Karpas-422 (cell line): Measurements from ENCODE around the gene FAHD1. TPM values are rescaled to one million over a fixed set of nuclear protein-coding genes. Genes with fewer than 3 reads are reported as not detected.
"Not testable (repeated sequence)": the region's sequence is repeated elsewhere in the genome, so short reads cannot be mapped to it uniquely, and the experiment has no call there.

Experiments
- DNase-seq: peaks from one replicate; pipeline ENCODE4 v3.0.0-alpha.2; 2015
- H2AFZ ChIP-seq: fragments of 200-600 bp; sonication (generic); 2 replicates; pipeline ENCODE4 v1.6.1; 2014; ENCODE audit warnings: antibody characterized with exemption, low read length, mixed read lengths
- H3K27ac ChIP-seq: fragments of 200-600 bp; sonication (generic); 2 replicates; pipeline ENCODE4 v1.5.1; 2014; ENCODE audit warnings: mild to moderate bottlenecking, low read length, moderate library complexity
- H3K27me3 ChIP-seq: fragments of 200-600 bp; sonication (generic); 2 replicates; pipeline ENCODE4 v1.6.1; 2014; ENCODE audit warnings: low read length, mixed read lengths
- H3K36me3 ChIP-seq: fragments of 200-600 bp; sonication (generic); 2 replicates; pipeline ENCODE4 v1.6.1; 2014; ENCODE audit warnings: low read length, mixed read lengths; ENCODE audit not compliant: insufficient read depth
- H3K4me1 ChIP-seq: fragments of 200-600 bp; sonication (generic); 2 replicates; pipeline ENCODE4 v1.6.1; 2014; ENCODE audit warnings: mild to moderate bottlenecking, low read length, mixed read lengths
- H3K4me2 ChIP-seq: fragments of 200-600 bp; sonication (generic); 2 replicates; pipeline ENCODE4 v1.6.1; 2014; ENCODE audit warnings: low read length, low read depth, mild to moderate bottlenecking; ENCODE audit not compliant: poor library complexity, severe bottlenecking
- H3K4me3 ChIP-seq: fragments of 200-600 bp; sonication (generic); 2 replicates; pipeline ENCODE4 v1.5.1; 2014; ENCODE audit warnings: mild to moderate bottlenecking, antibody characterized with exemption, low read length, mixed read lengths
- H3K79me2 ChIP-seq: fragments of 200-600 bp; sonication (generic); 2 replicates; pipeline ENCODE4 v1.6.1; 2014; ENCODE audit warnings: mild to moderate bottlenecking, low read length, mixed read lengths
- H3K9ac ChIP-seq: fragments of 200-600 bp; sonication (generic); 2 replicates; pipeline ENCODE4 v1.6.0; 2014; ENCODE audit warnings: low read length
- H3K9me2 ChIP-seq: fragments of 200-600 bp; sonication (generic), shearing (Covaris generic); replicated peaks from 2 replicates; pipeline ENCODE4 v1.6.0; 2014; ENCODE audit warnings: mild to moderate bottlenecking, low read length, moderate library complexity; ENCODE audit not compliant: insufficient read depth
- H3K9me3 ChIP-seq: fragments of 300-700, 200-600 bp; sonication (generic); 2 replicates; pipeline ENCODE4 v1.6.1; 2014; ENCODE audit warnings: low read length, mixed read lengths
- H4K20me1 ChIP-seq: fragments of 200-600 bp; sonication (generic); 2 replicates; pipeline ENCODE4 v1.6.1; 2014; ENCODE audit warnings: mild to moderate bottlenecking, antibody characterized with exemption, low read length, low read depth; ENCODE audit not compliant: insufficient read depth
- total RNA-seq: library from RNA; depleted of rRNA; stranded (reverse); fragments of >200 nt; shearing (Covaris generic); gene quantifications from 2 replicates; pipeline ENCODE4 v1.2.3, GENCODE V29; 2014; ENCODE audit warnings: low replicate concordance

FAHD1 gene
- total RNA-seq, 1 experiment from 2014 or later = 12.6 TPM

GRCh38 chr16:1791943-1792812, 34.8 kb upstream of the FAHD1 start:
- H2AFZ ChIP-seq = no peak overlapping the region
- no peak overlapping the region for H3K4me3 ChIP-seq
- no peaks in the 10 kb centered on the region for H3K9me2 ChIP-seq
- no peaks in the 10 kb centered on the region for H3K4me1 ChIP-seq
- H3K9ac ChIP-seq = no peak overlapping the region
- H3K79me2 ChIP-seq = no peaks in the 10 kb centered on the region
- H3K4me2 ChIP-seq = no peak overlapping the region
- no peaks in the 10 kb centered on the region for H3K27me3 ChIP-seq
- no peaks in the 10 kb centered on the region for H3K36me3 ChIP-seq
- H4K20me1 ChIP-seq = no peaks in the 10 kb centered on the region
- H3K9me3 ChIP-seq = no peaks in the 10 kb centered on the region
- DNase-seq = no peak
- no peak overlapping the region for H3K27ac ChIP-seq

GRCh38 chr16:1792836-1793577, 34.0 kb upstream of the FAHD1 start:
- H3K27ac ChIP-seq = no peak overlapping the region
- H3K27me3 ChIP-seq = no peaks in the 10 kb centered on the region
- H3K9ac ChIP-seq = no peak overlapping the region
- H3K36me3 ChIP-seq = no peaks in the 10 kb centered on the region
- no peaks in the 10 kb centered on the region for H3K79me2 ChIP-seq
- DNase-seq = no peak
- no peaks in the 10 kb centered on the region for H4K20me1 ChIP-seq
- H2AFZ ChIP-seq = no peak overlapping the region
- no peak overlapping the region for H3K4me2 ChIP-seq
- no peaks in the 10 kb centered on the region for H3K9me3 ChIP-seq
- H3K9me2 ChIP-seq = no peaks in the 10 kb centered on the region
- no peak overlapping the region for H3K4me3 ChIP-seq
- H3K4me1 ChIP-seq = no peaks in the 10 kb centered on the region

GRCh38 chr16:1793578-1794220, 33.3 kb upstream of the FAHD1 start, which contains the start of gene IGFALS:
IGFALS (minus strand) TSS chr16:1793705; CDS start chr16:1793652, 53 bp downstream.
- no peak within 1 kb of the TSS for H3K9ac ChIP-seq
- H3K4me2 ChIP-seq = no peak within 1 kb of the TSS
- H2AFZ ChIP-seq = no peak within 1 kb of the TSS
- H3K36me3 ChIP-seq = no peaks in the 10 kb centered on the region
- no peaks in the 10 kb centered on the region for H3K9me2 ChIP-seq
- H3K4me3 ChIP-seq = no peak within 1 kb of the TSS
- no peaks in the 10 kb centered on the region for H4K20me1 ChIP-seq
- no peaks in the 10 kb centered on the region for H3K9me3 ChIP-seq
- H3K27ac ChIP-seq = no peak within 1 kb of the TSS
- no peaks in the 10 kb centered on the region for H3K79me2 ChIP-seq
- no peaks in the 10 kb centered on the region for H3K27me3 ChIP-seq
- no peak for DNase-seq
- H3K4me1 ChIP-seq = no peaks in the 10 kb centered on the region

GRCh38 chr16:1794221-1794871, 32.7 kb upstream of the FAHD1 start:
- Histone ChIP-seq H3K9me3 (no peaks in the 10 kb centered on the region; the same call in 1 of the 2 replicates), H3K4me3 (no peak overlapping the region), H3K4me2 (no peak overlapping the region), H4K20me1 (no peaks in the 10 kb centered on the region), H3K4me1 (no peaks in the 10 kb centered on the region), H3K27me3 (no peaks in the 10 kb centered on the region), H3K36me3 (no peaks in the 10 kb centered on the region), H3K79me2 (no peaks in the 10 kb centered on the region), H2AFZ (no peak overlapping the region), H3K9me2 (no peaks in the 10 kb centered on the region), H3K9ac (no peak overlapping the region), H3K27ac (no peak overlapping the region)
- DNase-seq = no peak

GRCh38 chr16:1794908-1795666, 31.9 kb upstream of the FAHD1 start:
- H3K9ac ChIP-seq = no peak overlapping the region

GRCh38 chr16:1799263-1799662, 27.7 kb upstream of the FAHD1 start:
- DNase-seq = not testable (repeated sequence)

More at GRCh38 chr16:1794908-1795666, 31.9 kb upstream of the FAHD1 start:
- Histone ChIP-seq H3K36me3 (no peaks in the 10 kb centered on the region), H2AFZ (no peak overlapping the region), H3K4me1 (no peaks in the 10 kb centered on the region), H4K20me1 (no peaks in the 10 kb centered on the region), H3K4me3 (no peak overlapping the region), H3K9me2 (no peaks in the 10 kb centered on the region), H3K9me3 (peaks cover 3% of the 10 kb centered on the region; the same call in 1 of the 2 replicates), H3K27ac (no peak overlapping the region), H3K27me3 (no peaks in the 10 kb centered on the region), H3K4me2 (no peak overlapping the region), H3K79me2 (no peaks in the 10 kb centered on the region)
- no peak for DNase-seq

GRCh38 chr16:1800701-1801100, 26.3 kb upstream of the FAHD1 start:
- H3K9me2 ChIP-seq = no peaks in the 10 kb centered on the region
- H3K9me3 ChIP-seq = peaks cover 3% of the 10 kb centered on the region; the same call in 1 of the 2 replicates
- H3K27ac ChIP-seq = no peak overlapping the region
- no peak overlapping the region for H3K9ac ChIP-seq
- no peak for DNase-seq
- H3K36me3 ChIP-seq = no peaks in the 10 kb centered on the region
- H3K79me2 ChIP-seq = no peaks in the 10 kb centered on the region
- no peaks in the 10 kb centered on the region for H3K27me3 ChIP-seq
- H3K4me2 ChIP-seq = no peak overlapping the region
- no peak overlapping the region for H2AFZ ChIP-seq
- no peaks in the 10 kb centered on the region for H4K20me1 ChIP-seq
- H3K4me3 ChIP-seq = no peak overlapping the region
- no peaks in the 10 kb centered on the region for H3K4me1 ChIP-seq

More at GRCh38 chr16:1799263-1799662, 27.7 kb upstream of the FAHD1 start:
- H3K36me3 ChIP-seq, H4K20me1 ChIP-seq, H3K27me3 ChIP-seq, H3K79me2 ChIP-seq, H3K9me3 ChIP-seq, H2AFZ ChIP-seq, H3K9ac ChIP-seq, H3K4me3 ChIP-seq, H3K4me2 ChIP-seq, H3K27ac ChIP-seq, H3K9me2 ChIP-seq, H3K4me1 ChIP-seq: not testable (repeated sequence)
